Measurements from ENCODE around the gene SOX6. TPM values are rescaled to one million over a fixed set of nuclear protein-coding genes. Genes with fewer than 3 reads are reported as not detected.

The SOX6 gene
- total RNA-seq, 2 experiments from 2014 or later, result not detected

GRCh38 chr11:16280256-16280682 lies 76.1 kb downstream of the SOX6 start:
- ChIA-PET CTCF (no interaction called here), POLR2A (no interaction called here)

DNA sequence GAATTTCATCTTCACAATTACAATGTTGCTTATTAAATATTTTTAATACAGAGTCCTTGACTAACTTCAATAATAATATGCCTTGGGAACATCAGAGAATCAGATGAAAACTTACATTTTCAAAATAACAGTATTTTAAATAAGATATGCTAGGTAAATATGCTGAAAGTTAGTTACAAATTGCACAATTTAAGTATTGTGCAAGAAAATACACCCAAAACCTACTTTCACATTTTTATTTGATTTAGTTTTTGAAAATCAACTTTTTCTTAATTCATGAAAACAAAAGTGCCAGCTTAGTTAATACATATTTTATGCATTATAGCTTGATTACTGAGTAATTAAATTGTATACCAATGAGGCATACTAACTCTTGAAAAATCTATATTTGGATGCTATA lies 76.8 kb downstream of the SOX6 start:
- POLR2A ChIA-PET, result no interaction called here
- CTCF ChIA-PET, result no interaction called here

DNA sequence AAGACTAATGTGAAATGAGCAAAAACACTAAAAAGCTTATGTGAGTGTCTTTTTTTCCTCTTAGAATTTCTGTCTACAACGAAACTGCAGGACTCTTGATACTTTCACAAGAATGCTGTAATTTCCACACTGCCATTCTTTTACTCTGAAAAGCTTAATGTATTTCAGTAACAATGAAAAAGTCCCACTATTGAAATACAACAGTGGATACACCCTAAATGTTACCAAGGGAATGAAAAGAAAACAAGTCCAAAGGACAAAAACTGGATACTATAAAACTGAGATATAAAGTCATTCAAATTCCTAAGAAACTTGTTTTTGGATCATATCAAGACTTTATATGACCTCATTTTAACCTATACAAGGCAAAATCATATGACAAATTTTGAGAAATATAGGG lies 77.4 kb downstream of the SOX6 start:
- ChIA-PET CTCF (no interaction called here), POLR2A (no interaction called here)

- CTCF ChIA-PET, result no interaction called here
- POLR2A ChIA-PET, result no interaction called here
Measured at GRCh38 chr11:16278273-16278672, 78.1 kb downstream of the SOX6 start.

DNA sequence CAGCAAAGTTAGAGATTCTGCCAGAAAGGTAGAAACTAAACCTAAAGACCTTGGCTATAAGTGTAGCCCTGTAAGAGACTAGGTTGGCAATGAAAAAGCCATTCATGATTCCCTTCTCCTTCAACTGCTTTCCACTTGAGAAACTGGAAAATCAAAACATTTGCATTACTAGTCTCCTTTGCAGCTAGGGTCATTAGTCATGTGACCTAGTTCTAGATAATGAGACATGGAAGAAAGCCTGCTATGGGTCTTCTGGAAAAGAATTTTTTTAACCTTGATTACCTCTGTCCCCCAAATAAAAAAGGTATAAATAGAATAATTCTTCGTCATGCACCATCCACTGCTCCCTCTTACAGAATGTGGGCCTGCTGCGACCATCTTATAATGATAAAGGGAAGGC lies 80.1 kb downstream of the SOX6 start:
- POLR2A ChIA-PET, result no interaction called here
- CTCF ChIA-PET, result no interaction called here

- ChIA-PET CTCF (no interaction called here), POLR2A (no interaction called here)
Measured at GRCh38 chr11:16271258-16271657, 85.1 kb downstream of the SOX6 start.

DNA sequence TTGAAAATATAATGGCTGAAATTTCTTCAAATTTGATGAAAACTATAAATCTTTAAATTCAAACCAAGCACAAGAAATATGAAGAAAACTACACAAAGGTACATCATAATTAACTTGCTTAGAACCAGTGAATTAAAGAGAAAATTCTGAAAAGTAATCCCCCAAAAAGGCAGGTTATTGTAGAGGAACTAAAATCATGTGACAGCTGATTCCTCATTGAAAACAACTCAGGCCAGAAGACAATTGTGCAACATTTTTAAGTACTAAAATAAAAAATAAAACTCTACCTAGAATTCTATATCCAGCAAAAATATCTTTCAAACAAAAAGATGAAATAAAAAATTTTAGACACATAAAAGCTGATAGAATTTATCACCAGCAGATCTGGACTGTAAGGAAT lies 90.3 kb downstream of the SOX6 start:
- ChIA-PET POLR2A (no interaction called here), CTCF (no interaction called here)

GRCh38 chr11:16265022-16265421 lies 91.3 kb downstream of the SOX6 start:
- ChIA-PET CTCF (no interaction called here), POLR2A (no interaction called here)

DNA sequence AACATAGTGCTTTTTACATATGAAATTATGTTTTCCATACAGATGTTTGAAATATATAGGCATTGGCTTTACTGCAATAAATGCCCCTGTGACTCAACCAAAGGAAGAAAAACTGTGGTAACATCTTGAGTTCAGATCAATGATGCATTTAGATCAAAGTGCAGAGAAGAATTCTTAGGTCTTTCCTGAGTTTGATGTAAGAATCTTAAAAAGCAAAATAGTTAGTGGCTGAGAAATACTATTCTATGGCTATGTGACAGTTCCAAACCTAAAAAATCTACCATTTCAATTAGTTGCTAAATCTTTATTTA lies 93.7 kb downstream of the SOX6 start:
- ChIA-PET CTCF (no interaction called here), POLR2A (no interaction called here)

DNA sequence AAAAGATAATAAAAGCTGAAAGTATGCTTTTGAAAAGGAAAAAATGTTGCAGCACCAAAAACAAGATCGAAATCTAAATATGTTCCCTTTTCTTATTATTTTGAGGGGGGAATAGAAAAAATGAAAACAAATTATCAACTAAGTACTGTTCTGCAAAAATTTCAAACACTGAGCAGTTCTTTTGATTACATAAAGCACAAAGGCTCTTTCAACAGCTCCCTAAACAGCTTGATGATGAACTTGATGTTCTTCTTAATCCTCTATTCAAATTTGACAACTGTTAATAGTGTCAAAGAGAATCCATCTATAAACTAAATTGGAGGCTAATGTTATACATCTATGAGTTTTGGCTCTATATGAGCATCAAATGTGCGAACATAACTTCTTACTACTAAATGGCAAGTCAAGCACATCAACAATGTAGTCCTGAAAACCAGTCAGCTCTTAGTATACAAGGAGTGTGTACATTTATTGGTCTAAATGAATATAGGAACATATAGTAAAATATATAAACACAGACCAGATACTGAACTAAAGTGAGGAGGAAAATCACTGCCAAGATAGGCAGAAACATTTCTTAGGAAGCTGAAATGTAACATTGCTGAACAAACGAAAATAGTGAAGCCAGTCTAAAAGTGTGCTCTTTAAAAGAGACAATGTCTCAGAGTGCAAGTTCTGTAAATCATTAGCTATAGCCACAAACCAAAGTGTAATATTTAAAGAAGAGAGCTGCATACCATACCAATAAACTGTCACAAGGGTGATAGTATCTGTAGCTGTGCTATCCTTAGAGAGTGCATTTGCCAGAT lies 94.3 kb downstream of the SOX6 start:
- POLR2A ChIA-PET, result no interaction called here
- CTCF ChIA-PET, result no interaction called here

DNA sequence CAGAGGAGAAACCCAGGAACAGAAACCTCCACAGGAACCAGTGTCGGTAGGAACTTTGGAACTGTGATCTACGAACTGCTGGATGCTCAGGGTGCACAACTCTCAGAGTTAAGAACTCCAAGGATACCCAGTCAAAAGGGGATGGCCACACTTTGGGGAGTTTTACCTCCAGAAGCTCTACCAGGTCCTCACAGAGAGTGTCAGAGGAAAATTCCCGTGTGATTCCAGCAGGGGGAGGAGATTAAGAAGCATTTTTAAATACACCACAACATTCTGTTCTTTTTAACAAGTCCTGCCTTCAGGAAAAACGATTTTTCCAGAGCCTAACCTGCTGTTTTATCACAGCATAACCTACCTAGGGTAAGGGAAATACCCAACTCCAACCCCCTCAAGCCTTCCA lies 104.0 kb downstream of the SOX6 start:
- CTCF ChIA-PET, result no interaction called here
- POLR2A ChIA-PET, result no interaction called here

DNA sequence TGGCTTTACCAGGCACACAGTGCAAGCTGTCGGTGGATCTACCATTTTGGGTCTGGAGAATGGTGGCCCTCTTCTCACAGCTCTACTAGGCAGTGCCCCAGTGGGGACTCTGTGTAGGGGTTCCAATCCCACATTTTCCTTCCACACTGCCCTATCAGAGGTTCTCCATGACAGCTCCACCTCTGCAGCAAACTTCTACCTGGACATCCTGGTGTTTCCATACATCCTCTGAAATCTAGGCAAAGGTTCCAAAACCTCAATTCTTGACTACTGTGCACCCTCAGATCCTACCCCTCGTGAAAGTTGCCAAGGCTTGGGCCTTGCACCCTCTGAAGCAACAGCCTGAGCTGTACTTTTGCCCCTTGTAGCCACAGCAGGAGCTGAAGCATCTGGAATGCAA lies 108.1 kb downstream of the SOX6 start:
- ChIA-PET CTCF (no interaction called here), POLR2A (no interaction called here)

- ChIA-PET CTCF (no interaction called here), POLR2A (no interaction called here)
Measured at GRCh38 chr11:16242806-16243205, 113.5 kb downstream of the SOX6 start.

DNA sequence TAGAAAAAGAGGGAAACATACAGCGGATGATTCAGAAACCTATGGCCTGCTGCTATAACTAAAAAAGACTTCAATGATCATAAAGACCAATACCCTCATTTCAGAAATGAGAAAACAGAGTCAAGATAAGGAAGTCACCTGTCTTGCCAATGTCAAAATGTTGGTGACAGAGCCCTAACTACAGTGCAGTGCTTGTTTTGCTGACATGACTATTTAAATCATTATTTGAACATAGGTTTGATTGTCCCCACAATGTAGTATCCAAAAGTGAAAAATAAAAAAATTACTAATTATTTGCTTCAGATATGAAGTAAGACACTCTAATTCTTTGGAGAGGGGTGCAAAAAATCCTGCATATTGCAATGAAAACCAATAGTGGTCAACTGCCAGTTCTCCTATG lies 115.7 kb downstream of the SOX6 start:
- POLR2A ChIA-PET, result no interaction called here
- CTCF ChIA-PET, result no interaction called here

DNA sequence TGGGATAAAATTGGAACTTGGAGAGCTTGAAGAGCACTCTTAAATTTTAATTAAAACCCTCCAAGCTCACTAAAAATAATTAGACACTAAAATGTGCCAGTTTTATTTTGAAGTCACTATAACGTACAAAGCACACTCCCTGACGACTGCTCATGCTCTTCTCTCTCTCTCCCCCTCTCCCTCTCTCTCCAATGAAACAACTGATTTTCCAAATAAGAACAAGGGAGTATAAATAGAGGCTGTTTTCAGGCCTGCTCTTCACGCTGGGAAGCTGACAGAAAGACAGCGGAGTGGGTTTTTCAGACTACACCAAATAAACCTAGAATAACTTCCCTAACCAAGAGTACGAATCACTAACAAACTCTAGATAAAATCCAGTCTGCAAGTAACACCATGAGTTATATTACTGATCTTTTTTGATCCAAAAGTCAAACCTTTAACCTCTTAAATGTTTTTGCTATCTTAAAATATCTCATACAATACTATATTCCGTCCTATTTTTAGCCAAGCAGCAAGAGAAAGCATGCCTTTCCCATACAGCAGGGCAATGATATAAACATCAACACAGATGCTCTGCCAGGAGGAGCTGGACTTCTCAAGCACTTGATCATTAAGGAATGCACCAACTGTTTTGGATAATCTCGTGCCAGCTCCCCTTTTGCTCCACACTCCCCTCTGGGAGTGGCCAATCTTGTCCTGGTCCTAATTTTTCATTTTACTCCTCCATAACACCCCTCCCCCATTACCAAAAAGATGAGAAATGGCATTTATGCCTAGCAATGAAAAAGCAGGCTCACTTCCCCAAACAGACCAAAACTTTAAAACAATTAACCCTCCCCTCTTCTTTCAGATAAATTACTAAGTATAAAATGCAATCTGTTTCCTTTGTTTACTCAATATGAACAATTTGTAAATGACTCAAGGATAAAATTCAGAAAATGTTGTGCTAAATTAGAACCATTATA lies 116.9 kb downstream of the SOX6 start:
- ChIA-PET CTCF (no interaction called here), POLR2A (no interaction called here)

DNA sequence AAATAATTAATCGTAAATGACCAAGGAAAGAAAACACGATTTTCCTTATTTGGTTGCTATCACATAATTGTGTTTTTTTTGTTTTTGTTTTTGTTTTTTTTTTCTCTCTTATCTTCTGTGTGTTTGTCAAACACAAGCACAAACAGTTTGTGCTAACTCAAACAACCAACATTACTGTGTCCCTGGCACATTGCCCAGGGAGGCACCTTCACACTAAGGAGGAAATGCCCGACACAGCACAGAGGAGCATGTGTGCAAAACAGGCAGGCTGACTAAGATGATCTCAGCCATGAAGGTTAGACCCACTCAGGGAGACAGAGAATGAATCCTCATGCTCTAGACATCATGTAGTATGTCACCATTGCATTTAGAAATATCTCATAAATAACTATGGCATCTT lies 130.1 kb downstream of the SOX6 start:
- ChIA-PET POLR2A (no interaction called here), CTCF (no interaction called here)

DNA sequence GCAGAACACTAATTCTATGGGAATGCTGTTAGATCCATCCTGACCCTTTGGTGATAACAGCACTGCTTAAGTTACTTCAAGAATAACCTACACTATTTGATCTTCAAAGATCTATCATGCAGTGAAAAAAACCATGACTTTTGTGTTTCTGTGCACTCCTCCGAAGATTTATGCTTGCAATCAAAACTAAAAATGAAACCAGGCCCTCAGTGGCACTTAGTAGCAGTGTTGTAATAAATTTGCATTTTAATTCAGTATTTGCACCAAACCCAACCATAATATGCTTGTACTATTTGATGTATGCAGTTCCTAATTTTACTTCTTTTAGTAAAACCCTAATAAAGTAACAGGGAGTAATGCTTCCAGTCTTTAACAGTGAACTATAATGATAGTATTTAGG lies 130.7 kb downstream of the SOX6 start:
- ChIA-PET POLR2A (no interaction called here), CTCF (no interaction called here)

- ChIA-PET CTCF (no interaction called here), POLR2A (no interaction called here)
Measured at GRCh38 chr11:16223558-16223957, 132.8 kb downstream of the SOX6 start.

GRCh38 chr11:16217631-16218030 lies 138.7 kb downstream of the SOX6 start:
- ChIA-PET POLR2A (no interaction called here), CTCF (no interaction called here)

- POLR2A ChIA-PET, result no interaction called here
- CTCF ChIA-PET, result no interaction called here
Measured at GRCh38 chr11:16216831-16217230, 139.5 kb downstream of the SOX6 start.

GRCh38 chr11:16215352-16215751 lies 141.0 kb downstream of the SOX6 start:
- POLR2A ChIA-PET, result no interaction called here
- CTCF ChIA-PET, result no interaction called here

- POLR2A ChIA-PET, result no interaction called here
- CTCF ChIA-PET, result no interaction called here
Measured at GRCh38 chr11:16211407-16211806, 144.9 kb downstream of the SOX6 start.
